HG03565 (cell line): ENCODE measurements around the gene GRHL3.

Experiments
- ATAC-seq: cut with Tn5 transposase; IDR thresholded peaks from one replicate; pipeline ENCODE4 v1.9.1; 2021; ENCODE audit warnings: mild to moderate bottlenecking, moderate library complexity; ENCODE audit not compliant: unreplicated experiment

The GRHL3 gene

DNA sequence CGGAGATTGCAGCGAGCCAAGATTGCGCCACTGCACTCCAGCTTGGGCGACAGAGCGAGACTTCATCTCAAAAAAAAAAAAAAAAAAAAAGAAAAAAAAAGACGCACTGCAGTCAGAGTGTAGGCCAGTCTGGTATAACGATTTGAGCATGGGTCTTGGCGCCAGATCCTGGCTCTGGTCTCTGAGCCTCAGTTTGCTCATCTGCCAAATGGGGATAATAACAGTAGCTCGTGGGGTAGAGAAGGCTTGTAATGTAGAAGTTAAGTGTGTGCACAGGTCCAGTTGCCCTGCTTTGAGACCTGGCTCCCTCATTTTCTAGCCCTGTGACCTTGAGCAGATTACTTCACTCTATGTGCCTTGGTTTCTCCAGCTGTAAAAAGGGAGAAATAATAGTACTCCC, 26.3 kb upstream of the GRHL3 start:
- ATAC-seq: no peak

DNA sequence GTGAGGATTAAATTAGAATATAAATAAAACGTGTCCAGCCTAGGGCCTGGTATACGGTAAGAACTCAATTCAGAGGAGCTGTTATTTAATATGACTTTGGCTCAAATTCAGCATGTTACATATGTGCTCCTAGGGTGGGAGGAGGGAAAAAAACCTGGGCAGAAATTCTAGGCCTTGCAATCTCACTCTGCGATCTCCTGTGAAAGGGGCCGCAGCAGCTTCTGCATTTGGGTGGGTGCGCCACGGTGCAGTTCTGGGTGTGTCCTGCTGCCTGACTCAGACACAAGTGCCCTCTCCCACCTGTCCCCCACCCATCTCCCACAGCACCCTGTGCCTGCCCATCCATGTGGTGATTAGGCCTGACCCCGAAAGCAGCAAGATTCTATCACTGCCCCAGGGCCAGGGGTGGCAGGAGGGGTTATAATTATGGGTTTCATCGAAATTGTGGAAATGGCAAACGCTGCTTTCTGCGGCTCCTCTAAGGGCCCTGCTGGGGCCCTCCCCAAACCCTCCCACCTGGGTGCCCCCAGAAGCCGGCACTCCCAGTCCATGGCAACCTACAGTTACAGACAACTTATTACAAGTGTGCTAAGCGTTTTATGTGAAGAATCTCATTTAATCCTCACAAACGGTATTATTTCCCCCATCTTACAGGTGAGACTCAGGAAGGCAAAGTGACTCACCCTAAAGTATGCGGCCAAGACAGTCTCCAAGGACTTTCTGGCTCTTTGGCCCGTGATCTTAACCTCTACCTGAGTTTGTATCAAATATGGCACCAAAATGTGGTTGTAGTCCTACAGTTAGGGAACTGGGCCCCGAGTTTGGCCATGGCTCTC, 25.5 kb upstream of the GRHL3 start:
- ATAC-seq: no peak

DNA sequence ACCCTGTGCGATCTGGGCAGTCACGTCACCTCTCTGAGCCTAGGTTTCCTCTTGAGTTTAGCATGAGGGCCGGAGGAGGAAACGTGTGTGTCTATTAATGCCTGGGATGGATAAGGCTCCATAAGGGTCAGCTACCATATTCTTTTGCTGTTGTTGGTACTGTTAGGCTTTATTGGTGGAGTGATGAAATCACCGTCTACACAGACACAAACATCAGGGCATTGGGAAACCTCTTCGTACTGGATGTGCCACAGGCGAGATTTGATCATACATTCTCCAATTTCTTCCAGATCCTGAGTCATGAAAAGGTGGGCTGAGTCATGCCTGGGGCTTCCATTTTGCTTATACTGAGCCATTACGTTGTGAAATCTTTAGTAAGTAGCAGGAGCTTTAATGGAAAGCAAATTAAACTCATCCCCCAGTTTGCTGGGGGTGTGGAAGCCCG, 24.9 kb upstream of the GRHL3 start:
- no peak for ATAC-seq

DNA sequence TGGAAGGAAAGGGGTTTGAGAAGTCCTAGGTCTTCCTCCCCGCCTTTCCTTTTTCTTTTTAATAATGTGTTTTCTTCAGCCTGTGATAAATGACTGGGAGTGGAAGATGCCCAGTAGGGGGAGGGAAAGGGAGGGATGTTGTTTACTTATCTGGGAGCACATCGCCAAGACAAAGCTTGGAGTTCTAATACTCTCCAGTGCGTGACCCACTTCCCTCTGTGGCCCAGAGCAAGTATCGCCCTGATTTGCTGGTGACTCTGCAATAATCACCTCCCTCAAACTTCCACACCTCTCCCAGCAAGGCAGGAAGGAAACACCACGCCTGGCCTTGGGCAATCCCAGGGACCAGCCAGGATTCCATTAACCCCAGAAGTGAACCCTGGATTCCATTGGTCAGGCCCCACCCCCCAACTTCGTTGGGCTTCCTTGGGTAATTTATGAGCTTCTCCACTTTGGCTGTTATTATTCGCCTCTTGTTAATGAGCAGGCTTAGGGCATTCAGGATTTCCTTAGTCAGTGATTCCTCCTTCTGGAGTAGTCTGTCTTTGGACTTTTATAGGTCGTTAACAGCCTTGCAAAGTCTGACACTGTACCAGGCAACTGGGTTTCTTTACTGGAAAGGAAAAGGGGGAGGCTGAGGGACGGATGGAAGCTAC, 24.3 kb upstream of the GRHL3 start:
- no peak for ATAC-seq

DNA sequence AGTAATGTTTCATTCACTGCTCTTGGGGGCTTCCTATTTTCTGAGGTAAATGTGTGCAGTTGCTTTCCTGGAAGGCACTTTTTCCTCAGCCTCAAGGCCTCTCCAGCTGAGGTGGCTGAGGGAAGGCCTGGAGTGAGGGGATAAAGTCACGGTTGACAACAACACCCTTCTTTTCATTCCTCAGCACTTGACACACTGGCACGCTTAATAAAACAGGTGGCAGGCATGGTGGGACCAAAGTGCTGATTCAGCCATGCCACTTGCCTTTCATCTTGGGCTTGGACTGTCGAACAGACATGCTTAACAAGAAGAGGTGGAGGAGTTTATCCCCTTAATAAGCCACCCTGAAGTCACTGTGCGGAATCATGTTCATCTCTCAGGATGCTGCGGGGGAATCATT, 23.6 kb upstream of the GRHL3 start:
- ATAC-seq: no peak

DNA sequence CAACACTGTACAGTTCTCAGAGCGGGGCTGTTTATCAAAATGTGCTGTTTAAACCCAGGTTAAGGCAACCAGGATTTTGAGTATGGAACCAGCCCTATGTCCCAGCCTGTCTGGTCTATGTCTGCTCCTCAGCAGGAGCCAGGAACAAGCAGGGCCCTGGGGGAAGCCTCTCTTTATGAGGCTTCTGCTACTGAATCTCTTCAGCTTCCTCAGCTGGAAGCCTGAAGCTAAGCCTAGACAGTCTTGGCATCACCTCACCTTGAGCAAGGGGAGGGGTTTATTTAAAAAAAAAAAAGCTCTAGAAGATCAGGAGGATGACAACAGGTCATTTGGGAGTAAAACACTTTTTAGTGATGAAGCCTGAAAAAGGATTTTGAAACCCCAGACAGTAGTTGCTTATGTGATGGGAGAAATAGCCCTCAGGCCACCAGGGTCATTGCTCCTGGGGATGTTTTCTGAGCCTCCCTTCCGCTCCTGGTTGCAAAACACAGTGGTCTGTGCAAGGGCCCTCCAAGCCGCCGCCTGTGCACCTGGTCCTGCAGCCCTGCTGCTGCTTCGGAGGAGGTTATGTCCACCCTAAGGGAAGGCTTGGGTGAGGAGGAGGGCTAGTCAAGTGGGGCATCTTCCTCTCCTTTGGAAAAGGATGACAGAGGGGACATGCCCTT, 21.8 kb upstream of the GRHL3 start:
- ATAC-seq: no peak

DNA sequence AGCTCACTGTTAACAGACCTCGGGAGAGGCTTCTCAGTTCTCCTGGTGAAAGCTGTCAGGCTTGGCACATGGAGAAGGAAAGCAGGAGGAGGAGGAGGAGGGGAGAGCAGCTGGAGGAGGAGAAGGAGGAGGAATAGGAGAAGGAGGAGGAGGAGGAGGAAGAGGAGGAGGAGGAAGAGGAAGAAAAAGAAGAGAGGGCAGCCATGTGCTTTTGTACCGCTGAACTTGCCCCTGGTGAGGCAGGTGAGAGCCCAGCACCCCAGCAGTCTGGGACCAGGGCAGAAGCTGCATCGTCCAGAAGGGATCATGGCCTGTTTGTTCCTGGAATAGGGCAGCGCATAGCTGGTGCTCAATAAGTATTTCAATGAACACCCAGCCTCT, 21.3 kb upstream of the GRHL3 start:
- no peak for ATAC-seq

DNA sequence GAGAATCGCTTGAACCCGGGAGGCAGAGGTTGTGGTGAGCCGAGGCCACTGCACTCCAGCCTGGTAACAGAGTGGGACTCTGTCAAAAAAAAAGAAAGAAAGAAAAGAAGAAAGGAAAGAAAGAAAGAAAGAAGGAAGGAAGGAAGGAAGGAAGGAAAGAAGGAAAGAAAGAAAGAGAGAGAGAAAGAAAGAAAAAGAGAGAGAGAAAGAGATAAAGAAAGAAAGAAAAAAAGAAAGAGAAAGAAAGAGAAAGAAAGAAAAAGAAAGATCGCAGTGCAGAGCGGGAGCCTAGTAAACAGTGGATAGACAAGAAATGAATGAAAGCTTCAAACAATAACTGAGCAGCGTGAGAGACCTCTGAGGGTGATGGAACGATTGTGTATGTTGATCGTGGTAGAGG, 20.6 kb upstream of the GRHL3 start:
- no peak for ATAC-seq

DNA sequence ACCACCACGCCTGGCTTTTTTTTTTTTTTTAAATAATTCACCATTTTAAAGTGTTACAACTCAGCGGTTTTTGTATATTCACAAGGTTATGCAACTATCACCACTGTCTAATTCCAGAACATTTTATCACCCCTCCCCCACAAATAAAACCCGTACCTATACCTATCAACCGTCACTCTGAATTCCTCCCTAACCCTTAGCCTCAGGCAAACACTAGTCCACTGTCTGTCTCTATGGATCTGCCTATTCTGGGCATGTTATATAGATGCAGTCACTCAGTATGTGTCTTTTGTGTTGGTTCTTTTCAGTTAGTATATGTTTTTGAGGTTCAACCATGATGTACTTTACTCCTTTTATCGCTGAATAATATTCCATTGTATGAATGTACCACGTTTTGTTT, 19.3 kb upstream of the GRHL3 start:
- no peak for ATAC-seq

DNA sequence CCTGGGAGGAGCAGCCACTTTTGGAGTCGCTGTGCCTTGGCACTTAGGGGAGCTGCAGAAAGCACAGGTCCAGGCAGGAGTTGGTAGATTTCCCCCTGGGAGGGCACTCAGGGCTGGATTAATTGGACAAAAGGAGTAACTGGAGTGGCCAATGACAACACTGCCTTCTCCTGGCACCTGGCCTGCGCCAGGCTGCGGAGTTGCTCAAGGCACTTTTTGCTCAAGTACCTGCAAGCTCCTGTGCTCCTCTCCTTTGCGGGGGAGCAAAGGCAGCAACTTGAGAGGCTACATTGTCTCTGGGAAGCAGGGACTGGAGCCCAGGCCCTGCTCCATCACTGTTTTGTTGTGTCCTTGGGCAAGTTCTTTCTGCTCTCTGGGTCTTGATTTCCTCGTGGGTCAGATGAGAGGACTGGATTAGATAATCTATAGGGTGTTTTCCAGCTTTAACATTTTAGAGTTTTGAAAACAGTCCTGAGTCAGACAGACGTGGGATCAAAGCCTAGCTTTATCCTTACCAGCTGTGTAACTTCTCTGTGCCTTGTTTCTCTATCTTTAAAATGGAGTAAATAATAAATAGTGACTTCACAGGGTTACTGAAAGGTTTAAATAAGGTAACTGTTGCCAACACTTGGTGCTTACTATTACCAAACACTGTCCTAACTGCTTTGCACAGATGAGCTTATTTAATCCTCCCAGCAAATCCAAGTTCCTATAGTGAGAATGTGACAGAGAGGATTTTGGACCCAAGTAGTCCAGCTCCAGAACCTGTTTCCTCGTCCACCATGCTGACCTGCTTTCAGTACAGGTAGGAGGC, 18.0 kb upstream of the GRHL3 start:
- ATAC-seq: no peak

DNA sequence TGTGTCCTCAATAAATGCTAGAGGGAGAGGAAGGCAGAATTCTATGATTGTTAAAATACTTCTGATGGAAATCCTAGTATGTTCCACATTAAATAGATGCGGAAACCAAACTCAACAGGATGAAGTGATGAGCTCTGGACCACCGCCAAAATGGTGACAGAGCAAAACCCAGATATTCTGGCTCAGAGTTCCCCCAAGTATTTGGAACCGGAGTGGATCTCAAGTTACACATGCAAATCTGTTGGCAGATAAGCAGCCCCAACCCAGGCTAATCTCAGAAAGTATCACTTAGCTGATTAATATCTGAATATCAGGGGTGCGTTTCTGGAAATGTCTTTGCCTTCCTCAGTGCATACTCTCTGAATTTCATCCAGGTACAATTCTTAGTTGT, 17.4 kb upstream of the GRHL3 start:
- ATAC-seq: no peak

DNA sequence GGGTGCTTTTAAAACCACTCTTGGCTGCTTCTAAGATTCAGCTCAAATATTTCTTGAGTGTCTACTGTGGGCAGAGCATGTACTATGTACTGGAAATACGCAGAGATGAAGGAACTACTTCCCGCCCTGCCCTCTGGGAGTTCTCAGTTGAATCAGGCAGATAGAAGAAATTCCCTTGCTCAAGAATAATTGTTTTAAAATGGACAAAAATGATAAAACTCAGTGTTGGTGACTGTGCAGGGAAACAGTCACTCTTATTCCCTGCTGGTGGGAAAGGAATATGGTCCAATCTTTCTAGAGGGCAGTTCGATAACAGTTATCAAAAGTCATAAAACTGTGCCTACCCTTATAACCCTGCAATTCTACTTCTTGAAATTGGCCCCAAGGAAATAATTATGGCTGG, 16.9 kb upstream of the GRHL3 start:
- ATAC-seq: no peak

DNA sequence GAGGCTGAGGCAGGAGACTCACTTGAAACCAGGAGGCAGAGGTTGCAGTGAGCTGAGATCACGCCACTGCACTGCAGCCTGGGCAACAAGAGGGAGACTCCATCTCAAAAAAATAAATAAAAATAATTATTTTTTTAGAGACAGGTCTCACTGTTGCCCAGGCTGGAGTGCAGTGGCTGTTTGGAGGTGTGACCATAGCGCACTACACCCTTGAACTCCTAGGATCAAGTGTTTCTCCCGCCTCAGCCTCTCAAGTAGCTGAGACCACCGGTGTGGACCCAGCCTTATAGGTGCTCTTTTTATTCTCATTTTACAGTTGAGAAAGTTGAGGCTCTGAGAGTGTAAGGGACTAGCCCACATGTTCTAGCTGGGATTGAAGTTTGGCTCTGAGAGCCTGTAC, 15.6 kb upstream of the GRHL3 start:
- ATAC-seq: no peak

DNA sequence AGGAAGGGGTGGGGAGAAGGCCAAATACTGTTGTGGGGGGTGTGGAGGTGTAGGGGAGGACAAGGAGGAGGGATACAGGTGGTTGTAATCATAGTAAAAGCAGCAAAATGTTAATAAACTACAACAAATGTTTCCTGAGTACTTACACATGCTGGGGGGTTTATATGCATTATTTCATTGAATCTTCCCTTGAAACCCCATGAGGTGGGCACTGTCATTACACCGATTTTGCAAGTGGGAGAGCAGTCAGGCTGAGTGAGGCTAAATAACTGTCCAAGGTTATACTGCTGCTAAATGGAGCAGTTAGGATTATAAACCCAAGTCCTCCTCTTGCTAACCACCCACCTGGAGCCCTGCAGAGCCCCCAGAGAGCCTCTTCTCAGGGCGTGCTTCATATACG, 14.4 kb upstream of the GRHL3 start:
- no peak for ATAC-seq

DNA sequence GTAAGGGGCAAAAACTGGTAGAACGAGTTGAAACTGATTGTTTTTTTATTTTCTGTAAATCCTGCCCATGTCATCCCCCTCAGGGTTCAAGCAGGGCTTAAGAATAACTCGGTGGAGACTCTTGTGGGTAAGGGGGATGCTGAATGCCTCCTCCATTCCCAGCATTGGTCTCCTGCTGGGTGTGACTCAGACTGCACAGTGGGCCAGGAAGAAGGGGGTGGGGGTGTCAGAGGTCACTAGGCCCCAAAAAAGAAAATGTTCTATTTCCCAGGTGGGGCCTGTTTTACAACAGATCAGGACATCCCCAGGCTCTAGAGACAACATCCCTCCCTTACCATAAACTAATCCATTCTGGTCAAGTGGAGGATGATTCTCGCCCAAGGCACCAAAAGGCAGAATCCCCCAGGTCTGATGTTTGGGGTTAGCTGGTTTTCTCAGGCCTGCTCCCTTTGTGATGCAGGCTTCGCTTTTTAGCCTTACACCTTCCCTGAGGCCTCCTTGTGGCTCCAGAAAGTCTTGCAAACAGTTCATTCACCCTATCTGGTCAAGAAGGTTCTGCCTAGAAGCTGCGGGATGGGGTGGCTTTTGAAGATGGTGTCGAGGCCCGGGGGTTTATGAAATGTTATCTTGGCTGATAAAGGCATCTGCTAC, 10.7 kb upstream of the GRHL3 start:
- no peak for ATAC-seq

DNA sequence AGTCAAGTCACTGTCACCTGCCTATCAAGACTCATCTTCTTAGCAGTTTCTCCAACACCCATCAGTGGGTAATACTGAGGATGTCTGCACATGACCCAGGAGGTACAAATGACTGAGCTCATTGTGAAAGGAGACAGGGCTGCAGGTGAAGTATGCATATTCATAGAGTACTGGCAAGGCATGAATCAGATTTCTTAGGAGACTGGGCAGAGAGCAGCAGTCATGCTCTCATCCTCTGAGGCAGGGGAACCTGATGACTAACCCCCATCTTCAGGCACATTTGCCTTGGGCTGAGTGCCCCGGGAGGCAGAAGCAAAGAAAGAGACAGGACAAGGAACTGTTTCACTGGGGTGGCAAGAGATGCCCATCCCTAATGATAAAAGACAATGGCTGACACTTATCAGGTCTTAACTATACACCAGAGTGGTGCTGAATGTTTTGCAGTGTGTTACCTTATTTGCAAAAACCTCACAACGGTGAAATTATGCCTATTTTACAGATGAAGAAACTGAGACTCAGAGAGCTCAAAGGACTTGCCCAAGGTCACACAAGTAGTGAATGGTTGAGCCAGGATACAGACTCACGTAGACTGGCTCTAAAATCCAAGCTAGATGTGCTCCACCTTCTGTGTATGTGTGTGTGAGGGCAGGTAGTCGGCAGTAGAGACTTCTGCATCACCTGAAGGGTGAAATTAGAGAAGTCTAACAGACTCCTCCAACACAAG, 9.2 kb upstream of the GRHL3 start:
- ATAC-seq: no peak

DNA sequence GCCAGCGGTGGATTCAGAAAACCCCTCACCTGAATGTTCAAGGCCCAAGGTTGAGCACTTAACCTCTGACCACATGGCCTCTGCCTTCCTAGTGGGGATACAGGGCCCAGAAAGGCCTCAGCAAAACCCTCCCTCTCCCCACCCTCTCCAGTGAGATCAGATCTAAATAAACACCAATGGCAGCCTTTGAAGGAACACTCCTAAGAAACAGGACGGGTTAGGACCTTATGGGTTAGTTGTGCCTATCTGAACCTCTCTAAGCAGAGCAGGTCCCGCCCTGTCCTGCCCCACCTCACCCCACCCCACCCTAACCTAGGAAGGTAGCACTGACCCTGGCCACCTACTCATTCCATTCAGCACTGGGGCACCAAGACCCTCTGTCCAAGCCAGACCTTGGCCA, 7.9 kb upstream of the GRHL3 start:
- ATAC-seq: no peak

DNA sequence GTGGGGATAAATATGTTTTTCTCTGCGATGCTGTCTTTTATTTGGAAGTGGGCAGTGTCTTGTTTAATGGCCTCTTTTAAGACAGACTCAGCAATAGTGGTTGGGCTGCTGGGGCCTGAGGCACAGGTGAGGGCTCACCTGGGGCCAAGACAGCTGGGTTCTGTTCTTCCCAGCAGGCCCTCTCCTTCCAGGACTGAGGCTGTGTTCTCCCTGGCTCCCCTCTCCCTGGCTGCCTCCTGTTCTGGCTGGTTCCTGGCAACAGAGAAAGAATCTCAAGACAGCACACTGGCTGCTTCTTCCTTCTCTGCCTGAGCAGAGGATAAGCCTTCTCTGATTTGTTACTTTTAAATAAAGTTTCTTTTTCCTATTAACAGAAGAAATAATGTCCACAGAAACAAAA, 7.4 kb upstream of the GRHL3 start:
- no peak for ATAC-seq

DNA sequence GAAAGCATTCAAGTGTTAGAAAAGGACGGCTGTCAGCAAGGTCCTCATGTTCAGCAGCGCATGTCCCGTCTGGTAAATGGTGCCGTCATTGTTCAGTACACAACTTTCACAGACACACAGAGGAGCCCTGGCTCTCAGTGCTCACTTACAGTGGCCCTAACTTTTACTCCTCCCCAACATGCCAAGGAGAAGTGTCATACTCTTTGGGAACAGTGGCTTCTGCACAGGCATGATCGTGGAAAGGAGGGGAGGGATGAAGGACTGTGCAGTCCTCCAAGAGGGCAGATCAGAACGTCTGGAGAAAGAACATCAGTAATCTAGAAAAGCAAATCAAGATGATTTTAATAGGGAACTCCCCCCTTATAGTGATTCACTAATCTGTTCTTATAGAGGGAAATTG, 3.8 kb upstream of the GRHL3 start:
- ATAC-seq: no peak

DNA sequence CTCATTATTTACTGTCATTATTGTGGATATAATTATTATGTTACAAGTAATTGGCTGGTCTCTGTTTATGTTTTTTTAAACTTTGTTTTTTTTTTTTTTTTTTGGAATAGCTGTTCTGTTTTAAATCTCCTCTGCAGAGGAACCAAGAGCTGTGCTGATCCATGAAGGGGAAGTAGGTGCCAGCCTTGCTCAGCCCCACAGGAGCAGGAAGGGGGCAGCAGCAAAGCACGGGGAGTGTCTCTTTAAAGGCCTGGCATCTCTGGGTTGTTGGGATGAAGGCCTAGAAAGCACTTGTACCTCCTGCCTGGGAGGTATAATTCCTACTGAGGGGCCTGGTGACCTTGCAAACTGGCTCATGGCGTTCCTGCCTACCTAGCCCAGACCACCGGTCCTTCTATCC, 2.5 kb upstream of the GRHL3 start:
- no peak for ATAC-seq
